GM18517 (cell line): ENCODE data around the gene CPM.
A peak's percentile ranks its signal among the peaks of the same experiment; 100 is the strongest.

Experiments
- ATAC-seq: cut with Tn5 transposase; IDR thresholded peaks from one replicate; pipeline ENCODE4 v1.9.1; 2021; ENCODE audit warnings: mild to moderate bottlenecking, moderate library complexity; ENCODE audit not compliant: unreplicated experiment

Gene CPM

DNA sequence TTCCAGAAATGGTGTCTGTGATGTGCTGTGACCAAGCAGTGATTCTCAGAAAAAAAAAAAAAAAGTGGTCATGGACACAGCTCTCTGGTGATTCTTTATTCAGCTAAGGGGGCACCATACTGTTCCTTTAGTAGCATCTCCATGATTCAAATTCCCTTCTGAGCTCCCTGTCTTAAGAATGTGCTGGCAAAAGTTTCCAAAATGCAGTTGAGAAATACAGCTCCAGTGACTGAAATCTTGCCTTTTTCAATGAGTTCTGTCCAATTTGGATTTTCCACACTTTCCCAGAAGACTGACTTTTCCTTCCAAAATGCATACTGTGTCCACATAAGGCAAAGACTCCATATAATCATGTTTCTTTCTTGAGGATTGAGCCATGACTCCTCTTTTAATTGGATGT is 24.3 kb upstream of the CPM start:
- no peak for ATAC-seq

DNA sequence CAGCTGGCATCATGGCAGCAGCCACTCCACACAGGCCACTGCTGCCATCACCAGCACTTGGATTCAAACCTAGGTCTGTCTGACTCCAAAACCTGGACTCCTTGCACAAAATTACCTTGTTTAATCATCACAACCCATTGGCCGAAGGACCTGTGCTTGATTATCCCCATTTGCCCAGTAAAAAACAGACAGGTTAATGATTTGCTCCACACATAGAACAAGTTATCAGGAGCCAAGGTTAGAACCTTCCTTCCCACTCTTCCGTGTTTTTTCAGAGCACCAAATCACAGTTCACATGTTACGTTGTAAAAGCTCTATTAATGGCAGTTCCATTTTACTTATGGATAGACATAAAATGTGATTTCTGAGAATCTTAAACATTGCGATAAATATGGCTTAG is 23.5 kb upstream of the CPM start:
- ATAC-seq: no peak

DNA sequence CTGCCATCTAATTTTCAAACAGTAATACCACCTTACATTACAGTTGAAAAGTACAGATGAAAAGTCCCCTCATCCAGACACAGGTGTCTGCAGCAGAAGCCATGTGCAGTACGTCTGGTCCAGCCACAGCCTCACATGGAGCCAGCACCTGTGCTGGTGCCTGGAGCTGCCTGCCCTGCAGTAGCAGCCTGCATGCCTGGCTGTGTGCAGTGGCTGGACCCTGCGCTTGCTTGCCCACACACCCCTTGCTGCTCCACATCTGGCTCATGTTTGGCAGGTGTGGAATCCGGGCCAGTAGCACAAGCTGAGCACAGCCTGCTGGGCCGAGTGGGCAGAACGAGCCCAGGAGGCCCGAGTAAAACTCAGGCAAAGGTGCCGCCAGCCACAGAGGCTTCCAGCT is 21.8 kb upstream of the CPM start:
- no peak for ATAC-seq

DNA sequence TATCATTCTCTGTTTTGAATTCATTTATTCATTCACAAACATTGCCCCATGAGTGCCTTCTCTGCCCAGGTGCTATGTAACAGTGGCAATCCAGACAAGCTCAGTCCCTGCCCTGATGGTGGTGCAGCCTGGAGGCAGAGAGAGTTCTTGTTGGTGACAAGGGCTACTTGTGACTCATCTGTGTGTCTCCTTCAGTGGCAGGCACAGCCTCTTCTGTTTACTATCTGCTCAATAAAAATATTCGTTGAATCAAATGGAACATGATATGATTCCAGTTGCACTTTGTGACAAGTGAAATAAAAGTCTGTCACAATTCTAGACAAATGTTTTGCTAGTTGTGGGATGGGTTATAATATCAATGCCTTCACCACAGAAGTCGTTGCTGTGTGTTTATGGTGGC is 20.6 kb upstream of the CPM start:
- ATAC-seq: no peak

DNA sequence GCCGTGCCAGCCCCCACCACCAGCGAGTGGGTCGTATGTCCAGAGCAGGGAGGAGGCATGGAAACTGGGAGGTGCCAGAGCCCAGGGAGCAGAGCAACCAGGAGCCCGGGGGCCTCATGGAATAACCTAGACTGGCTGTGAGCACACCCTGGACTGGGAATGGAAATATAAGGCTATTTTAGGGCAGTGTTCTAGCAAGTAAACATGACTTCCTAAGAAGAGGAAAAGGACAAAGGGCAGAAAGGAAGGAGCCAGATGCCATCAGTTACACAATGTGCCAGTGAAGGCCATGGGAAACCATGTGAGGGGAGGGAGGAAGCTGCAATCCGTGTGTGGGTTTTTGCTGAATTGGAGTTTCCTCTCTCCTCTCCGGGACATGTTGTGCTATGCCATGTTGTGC is 18.7 kb upstream of the CPM start:
- ATAC-seq: no peak

DNA sequence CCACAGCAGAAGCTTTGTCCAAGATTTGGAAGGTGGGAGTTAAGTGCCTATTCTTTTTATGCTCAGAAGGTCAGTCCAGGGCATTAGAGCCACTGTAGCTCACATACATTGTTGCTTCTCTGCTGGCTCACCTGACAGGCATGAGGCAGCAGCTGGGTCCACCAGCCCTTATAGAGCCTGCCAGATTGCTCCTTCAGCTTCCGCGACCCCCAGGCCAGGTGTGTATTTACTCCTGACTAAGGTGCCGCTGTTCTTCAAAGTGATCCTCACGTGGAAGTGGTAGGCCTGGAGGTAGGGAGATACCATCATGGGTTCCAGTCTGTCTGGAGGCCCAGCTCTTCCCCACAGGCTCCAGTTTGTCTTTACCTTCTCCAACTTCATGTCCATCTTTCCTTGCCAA is 17.5 kb upstream of the CPM start:
- no peak for ATAC-seq

DNA sequence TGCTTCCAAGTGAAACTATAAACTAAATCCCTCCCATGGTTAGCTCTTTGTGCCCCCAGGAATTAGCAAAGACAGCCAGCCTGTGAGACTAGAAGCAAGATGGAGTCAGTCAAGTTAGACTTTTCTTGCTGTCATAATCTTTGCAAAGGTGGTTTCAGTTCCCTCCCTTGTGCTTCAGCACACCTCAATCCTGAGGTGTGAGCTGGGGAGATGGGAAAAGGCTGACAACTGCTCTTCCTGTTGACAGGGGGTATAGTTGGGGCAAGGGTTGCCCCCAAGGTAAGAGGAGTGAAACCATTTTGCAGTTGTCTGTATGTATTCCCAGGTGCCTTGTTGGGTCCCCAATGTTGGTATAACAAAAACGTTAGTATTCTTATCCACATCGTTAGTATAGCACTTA is 12.3 kb upstream of the CPM start:
- no peak for ATAC-seq

DNA sequence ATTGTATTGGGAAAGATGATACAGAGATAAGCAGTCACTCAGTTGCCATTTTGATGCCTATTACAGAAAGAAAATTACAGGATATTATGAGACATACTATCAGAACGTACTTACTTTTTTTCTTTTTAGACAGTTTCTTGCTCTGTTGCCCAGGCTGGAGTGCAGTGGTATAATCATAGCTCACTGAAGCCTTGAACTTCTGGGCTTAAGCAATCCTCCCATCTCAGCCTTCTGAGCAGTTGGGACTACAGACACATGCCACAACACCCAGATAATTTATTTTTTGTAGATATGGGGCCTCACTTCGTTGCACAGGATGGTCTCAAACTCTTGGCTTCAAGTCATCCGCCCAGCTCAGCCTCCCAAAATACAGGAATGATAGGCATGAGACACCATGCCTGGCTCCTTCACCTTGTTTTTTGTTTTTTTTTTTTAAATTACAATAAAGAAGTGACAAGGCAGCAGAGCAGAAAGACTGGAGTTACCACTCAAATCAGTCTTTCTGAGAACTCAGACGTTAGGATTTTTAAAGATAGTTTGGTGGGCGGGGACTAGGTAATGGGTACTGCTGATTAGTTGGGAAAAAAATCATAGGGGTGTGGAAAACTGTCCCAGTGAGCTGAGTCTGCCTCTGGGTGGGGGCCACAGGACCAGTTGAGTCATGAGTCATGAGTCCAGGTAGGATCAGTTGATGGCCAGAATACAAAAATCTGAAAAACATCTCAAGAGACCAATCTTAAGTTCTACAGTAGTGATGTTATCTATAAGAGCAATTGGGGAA is 11.5 kb upstream of the CPM start:
- no peak for ATAC-seq

DNA sequence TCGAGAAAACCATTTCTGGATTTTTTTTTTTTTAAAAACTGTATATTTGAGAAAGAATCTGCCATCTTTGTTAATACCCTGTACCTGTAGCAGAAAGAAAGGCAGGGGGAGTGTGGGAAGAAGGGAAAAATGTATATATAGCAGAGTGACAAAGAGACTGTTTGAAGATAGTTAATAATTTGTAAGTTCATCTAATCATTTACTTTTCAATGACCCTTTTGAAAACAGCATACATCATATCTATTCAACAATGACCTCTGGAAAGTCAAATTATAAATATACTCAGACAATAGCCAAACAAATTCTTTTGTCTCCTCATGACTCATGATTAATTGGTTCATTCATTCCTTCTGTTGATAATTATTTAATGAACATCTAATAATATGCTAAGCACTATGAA is 10.9 kb upstream of the CPM start:
- no peak for ATAC-seq

DNA sequence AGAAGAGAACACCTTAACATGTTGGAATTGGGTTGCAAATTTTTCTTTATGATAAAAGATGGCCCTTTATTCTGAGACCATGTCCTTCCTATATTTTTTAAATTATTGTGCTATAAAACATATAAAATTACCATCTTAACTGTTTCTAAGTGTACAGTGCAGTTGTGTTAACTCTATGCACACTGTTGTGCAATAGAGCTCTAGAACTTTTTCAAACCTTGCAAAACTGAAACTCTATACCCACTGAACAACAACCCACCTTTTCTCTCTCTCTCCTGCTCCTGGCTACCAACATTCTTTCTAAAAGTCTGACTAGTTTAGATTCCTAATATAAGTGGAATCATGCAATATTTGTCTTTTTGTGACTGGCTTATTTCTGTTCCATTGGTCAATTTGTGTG is 7.8 kb upstream of the CPM start:
- ATAC-seq: no peak

DNA sequence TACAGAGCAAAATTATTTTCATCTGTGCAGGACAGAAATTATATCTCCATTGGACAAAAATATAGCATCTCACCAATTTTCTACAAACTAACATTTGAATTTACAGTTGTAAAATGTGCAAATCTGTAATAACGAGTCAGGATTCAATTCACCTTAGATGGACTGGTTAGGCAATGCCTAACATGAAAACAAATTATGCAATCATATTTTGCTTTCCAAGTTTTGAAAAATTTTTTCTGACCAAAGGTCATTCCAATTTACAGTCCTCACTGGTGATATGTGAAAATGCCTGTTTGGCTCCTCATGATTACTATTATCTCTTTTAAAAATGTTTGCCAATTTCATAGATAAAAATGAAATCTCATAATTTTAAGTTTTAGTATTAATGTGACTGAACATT is 6.5 kb upstream of the CPM start:
- ATAC-seq: no peak

DNA sequence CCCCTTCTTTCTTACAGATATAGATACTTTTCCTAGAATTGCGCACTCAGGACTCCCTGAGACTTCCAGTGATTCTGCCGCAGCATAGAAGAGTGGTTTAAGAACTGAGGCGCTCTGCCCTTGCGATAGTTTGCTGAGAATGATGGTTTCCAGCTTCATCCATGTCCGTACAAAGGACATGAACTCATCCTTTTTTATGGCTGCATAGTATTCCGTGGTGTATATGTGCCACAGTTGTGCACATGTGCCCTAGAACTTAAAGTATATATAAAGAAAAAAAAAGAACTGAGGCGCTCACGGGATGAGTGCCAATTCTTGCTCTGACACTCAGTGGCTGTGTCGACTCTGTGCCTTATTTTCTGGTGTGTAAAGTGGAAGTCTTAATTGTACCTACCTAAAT is 1.4 kb upstream of the CPM start:
- ATAC-seq: no peak

DNA sequence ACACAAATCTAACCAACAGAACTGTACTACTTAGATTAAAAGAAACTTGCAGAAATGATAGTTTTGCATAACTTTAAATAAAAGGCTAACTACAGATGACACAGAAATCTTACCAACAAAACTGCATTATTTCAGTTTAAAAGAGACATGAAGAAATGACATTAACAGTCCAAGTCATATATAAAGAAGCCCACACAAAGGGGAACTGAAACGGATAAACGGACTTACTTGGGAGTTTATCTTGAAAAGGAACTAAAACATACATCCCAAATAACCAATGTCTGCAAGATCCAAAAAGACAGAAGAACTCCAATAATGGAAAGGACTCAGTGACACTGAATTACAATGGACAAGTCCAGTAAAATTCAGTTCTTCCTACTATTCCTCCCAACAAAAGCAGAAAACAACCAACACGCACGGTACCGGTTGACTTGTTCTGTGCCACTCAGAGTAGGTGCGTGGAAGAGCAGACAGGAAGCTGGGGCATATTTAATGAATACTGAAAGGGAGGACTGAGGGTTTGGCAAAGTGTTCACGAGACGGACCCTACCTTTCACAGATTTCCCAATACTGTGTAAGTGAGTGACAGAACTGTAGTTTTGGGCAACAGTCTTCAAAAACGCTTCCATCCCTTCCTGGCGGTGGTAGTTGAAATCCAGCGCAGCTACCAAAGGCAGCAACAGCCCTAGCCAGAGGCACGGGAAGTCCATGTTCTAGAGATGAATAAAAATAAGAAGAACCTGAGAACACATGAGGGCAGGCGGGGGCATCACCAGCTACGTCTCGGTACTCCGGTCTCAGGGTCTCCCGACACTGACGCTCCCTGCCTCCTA is 627 bp downstream of the CPM start:
- peak; percentile 53 for ATAC-seq

DNA sequence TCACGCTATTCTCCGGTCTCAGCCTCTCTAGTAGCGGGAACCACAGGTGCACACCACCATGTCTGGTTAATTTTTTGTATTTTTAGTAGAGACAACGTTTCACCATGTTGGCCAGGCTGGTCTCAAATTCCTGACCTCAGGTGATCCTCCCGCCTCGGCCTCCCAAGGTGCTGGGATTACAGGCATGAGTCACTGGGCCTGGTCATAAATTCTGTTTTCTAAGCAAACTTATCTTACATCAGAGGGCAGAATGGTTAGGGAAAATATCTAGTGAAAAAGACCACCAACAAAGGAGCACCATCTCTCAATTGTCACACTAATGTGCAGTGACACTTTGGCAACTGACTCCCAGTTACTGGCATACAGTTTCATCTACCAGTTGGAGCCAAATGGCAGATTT is 2.8 kb downstream of the CPM start:
- no peak for ATAC-seq

DNA sequence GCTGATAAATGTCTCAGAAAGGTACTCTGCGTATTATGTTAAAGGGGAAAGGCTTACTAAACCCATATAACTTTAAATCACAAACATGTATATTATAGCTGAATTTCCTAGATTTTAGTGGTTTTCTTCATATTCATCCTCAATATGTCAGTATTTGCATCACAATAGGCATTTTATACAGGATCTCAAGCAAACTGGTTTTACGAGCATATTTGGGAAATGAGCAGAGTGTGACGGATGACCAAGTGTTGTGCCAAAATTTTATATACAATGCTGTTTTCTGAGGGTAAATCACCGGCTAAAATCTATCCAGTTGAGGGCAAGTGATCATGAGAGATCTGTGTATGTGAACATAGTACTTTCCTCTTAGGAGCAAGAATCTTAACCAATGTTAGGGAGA is 8.4 kb downstream of the CPM start:
- ATAC-seq: no peak

DNA sequence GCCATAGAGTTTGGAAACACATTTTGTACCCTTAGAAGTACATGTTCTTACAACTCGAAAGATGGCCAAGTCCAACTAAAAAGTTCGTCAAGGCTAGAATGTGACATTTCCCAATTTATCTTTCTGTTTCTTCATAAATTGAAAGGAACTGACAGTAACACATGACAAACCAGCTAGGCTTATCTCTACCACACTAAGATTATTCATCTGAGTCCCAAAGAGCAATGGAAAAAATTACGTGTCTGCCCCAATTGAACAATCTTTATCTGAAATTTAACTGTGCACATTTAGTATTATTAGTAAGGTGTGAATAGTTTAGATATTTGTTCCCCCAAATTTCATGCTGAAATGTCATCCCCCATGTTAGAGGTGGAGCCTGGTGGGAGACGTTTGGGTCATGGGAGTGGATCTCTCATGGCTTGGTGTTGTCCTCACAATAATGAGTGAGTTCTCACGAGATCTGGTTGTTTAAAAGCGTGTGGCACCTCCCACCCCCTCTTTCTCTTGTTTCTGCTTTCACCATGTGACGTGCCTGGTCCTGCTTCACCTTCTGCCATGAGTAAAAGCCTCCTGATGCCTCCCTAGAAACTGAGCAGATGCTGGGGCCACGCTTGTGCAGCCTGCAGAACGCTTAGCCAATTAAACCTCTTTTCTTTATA is 13.3 kb downstream of the CPM start:
- no peak for ATAC-seq

DNA sequence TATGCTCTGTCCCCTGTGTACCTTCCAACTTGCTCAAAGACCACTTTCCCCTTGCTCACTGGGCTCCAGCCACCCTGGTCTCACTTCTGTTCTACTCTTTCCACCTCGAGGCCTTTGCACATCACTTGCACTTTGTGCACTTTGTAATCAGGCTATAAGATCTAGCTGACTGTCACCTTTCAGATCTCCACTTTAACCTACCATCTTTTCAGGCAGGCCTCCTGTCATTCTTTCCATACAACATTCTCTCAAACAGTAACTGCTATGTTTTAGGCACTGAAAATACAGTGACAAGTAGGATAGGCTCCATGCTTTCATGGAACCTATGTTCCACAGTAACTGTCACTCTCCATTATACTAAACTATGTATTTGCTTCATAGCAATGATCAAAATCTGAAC is 14.0 kb downstream of the CPM start:
- ATAC-seq: no peak

DNA sequence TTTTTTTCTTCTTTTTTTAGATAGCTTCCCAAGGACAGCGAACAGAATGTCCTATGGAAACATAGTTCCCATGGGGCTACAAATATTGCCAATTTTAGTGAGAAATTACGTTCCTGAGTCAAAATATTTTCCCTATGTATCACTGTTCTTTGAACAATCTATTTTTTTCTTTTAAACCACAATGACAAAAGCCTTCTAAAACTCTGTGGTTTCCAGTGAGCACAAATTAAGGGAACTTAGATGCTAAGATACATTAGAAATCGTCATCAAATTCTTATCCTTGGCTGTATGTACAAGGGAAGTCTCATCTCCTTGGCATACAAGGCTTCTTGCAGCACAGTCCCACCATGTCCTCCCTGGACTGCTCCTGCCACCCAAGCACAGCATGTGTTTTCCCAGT is 17.9 kb downstream of the CPM start:
- ATAC-seq: no peak

DNA sequence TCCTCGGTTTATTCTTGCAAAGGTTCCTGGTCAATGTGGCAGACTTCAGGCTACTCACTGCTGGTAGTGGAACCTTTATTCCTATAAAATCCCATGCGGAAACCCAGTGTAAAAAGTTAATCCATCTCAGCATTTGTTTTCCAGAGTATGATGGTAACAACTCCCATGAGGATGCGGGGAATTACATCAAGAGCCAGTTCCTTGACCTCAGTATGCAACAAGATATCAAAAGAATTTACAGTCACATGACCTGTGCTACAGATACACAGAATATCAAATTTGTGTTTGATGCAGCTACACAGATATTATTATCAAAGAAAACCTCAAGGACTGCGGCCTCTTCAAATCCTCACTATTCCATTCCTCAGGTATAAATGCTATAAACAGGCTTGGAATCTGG is 19.3 kb downstream of the CPM start:
- ATAC-seq: no peak

DNA sequence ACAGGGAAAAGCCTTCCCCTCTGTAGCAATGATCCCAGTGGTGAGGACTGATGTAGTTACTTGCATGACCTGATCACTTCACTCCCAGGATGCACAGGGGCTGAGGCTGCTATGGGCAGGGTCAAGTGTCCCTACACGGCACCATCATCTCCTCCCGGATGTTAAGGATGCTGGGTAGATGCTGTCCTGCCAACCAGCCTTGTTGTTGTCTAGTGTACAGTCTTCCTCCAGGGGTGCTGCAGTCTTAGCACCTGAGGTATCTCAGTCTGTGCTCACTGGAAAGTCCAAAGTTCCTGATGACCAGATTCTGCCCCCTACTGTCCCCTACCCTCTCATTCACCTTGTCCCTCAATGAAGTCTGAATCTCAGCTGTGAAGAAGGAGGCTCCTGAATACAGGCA is 20.1 kb downstream of the CPM start:
- ATAC-seq: no peak

DNA sequence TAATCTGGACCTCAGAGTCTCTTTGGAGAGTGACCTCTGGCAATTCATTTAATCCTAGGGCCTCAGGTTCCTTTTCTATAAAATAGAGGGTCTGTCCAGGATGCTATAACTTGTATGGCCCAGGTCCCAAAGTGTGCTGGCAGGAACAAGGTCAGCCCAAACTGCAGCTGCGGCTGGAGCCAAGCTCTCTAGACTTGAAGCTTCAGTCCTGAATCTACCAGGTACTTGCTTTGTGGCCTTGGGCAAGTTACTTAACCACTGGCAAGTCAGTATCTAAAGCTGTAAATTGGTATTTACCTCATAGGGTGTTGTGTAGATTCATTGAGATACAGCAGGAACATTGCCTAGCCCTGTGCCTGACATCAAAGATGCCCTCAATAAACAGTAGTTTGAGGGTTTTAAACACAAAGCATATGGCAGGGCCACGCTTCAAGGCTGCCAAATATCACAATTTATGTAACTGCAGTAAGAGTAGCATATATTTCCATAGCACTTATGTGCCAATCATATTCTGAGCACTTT is 21.7 kb downstream of the CPM start:
- ATAC-seq: no peak

DNA sequence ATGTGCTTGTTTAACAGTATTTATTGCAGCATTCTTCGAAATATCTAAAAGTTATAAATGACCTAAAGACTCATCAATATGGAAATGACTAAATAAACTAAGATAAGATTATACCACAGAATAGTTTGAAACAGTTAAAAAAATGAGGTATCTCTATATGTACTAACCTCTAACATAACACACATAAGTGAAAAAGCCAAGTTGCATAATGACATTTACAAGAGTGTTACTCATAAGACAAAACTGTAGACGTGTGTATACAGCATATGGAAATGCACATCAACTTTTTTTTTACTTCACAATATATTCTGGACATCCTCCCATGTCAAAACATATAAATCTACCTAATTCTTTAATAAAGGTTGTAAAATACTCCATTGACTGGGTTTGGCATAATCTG is 22.8 kb downstream of the CPM start:
- ATAC-seq: no peak
